HepG2 (cell line): Measurements from ENCODE around the gene LMCD1. TPM values are rescaled to one million over a fixed set of nuclear protein-coding genes. Genes with fewer than 3 reads are reported as not detected.

Source experiments
- ATAC-seq: fragments of 200-7000 bp; cut with Tn5 transposase; 3 replicates; pipeline ENCODE4 v1.9.1; 2020; ENCODE audit warnings: mild to moderate bottlenecking, moderate library complexity
- BruUV-seq: library from RNA; stranded (reverse); fragments of 400-500 nt; replicated peaks from 2 replicates; lab custom pipeline; 2021; lab: Mats Ljungman, UMichigan
- CTCF ChIA-PET: fragments of 300-600 bp; formaldehyde crosslinking; extraction: SDS; loops from one replicate; lab custom pipeline; 2021; ENCODE audit warnings: low total read pairs, inconsistent platforms, low intra/inter-chr PET ratio; lab: Yijun Ruan, JAX
- POLR2A ChIA-PET: fragments of 350-600 bp; sonication (Branson Sonifier 250); formaldehyde crosslinking; loops from one replicate; lab custom pipeline; 2020; ENCODE audit warnings: antibody characterized with exemption, inconsistent platforms; lab: Yijun Ruan, JAX
- DNase-seq: peaks from one replicate; pipeline ENCODE4 v3.0.0-alpha.2; 2015; ENCODE audit warnings: low spot score
- FAIRE-seq: peaks from 3 replicates; lab custom pipeline; 2011; peaks lifted over from hg19 to GRCh38; lab: Jason Lieb, UNC
- H2AFZ ChIP-seq: one replicate; pipeline ENCODE4 v1.6.1; 2011; ENCODE audit warnings: low read length, inconsistent platforms
- H3K27ac ChIP-seq: fragments of 300-600 bp; 3 replicates; pipeline ENCODE4 v1.8.0; 2011; ENCODE audit warnings: mixed run types, mild to moderate bottlenecking, mixed read lengths, low read length, inconsistent platforms; ENCODE audit not compliant: insufficient read depth; ENCODE audit errors: extremely low read length
- H3K27me3 ChIP-seq, 2 experiments: fragments of 200-600 bp in 1 of 2; 2 replicates in 1 of 2; 3 replicates in 1 of 2; pipeline versions ENCODE4 v1.6.0 to v1.8.0; 2011; ENCODE audit warnings: low read length in 2 of 2, mild to moderate bottlenecking in 2 of 2, moderate library complexity in 2 of 2, inconsistent platforms in 1 of 2; ENCODE audit not compliant: insufficient read depth in 2 of 2, control insufficient read depth in 1 of 2
- H3K36me3 ChIP-seq, 2 experiments: fragments of 200-600 bp in 1 of 2; replicated peaks in 1 of 2; 2 replicates in 1 of 2; 3 replicates in 1 of 2; pipeline versions ENCODE4 v1.5.1 to v1.8.0; 2011; ENCODE audit warnings: low read length in 2 of 2, inconsistent platforms in 1 of 2; ENCODE audit not compliant: insufficient read depth in 2 of 2, control insufficient read depth in 1 of 2
- H3K4me1 ChIP-seq: 2 replicates; pipeline ENCODE4 v1.5.1; 2012; ENCODE audit warnings: low read length, inconsistent platforms; ENCODE audit not compliant: insufficient read depth
- H3K4me2 ChIP-seq: 2 replicates; pipeline ENCODE4 v1.6.0; 2011; ENCODE audit warnings: low read depth, low read length, inconsistent platforms
- H3K4me3 ChIP-seq, 3 experiments: fragments of 200-600 bp in 1 of 3; sonication (generic), shearing (Covaris generic) in 1 of 3; replicated peaks in 1 of 3; 2 replicates each; pipeline ENCODE4 v1.5.1; 2011 to 2016; ENCODE audit warnings: low read length in 3 of 3, inconsistent platforms in 2 of 3, low read depth in 2 of 3, mild to moderate bottlenecking in 2 of 3, control low read depth in 1 of 3, mixed read lengths in 1 of 3; ENCODE audit not compliant: insufficient read depth in 1 of 3
- H3K79me2 ChIP-seq: one replicate; pipeline ENCODE4 v1.6.1; 2011; ENCODE audit warnings: low read length, inconsistent platforms; ENCODE audit not compliant: insufficient read depth
- H3K9ac ChIP-seq: 2 replicates; pipeline ENCODE4 v1.6.0; 2011; ENCODE audit warnings: mild to moderate bottlenecking, low read depth, low read length, inconsistent platforms; ENCODE audit not compliant: insufficient read depth
- H3K9me3 ChIP-seq: 2 replicates; pipeline ENCODE4 v1.5.1; 2012; ENCODE audit warnings: mild to moderate bottlenecking, low read length
- H4K20me1 ChIP-seq: 2 replicates; pipeline ENCODE4 v1.6.0; 2011; ENCODE audit warnings: inconsistent platforms, mild to moderate bottlenecking, low read length, moderate library complexity; ENCODE audit not compliant: insufficient read depth
- ARNT ChIP-seq: fragments of 450-650 bp; IDR thresholded peaks from 2 replicates; pipeline ENCODE4 v1.6.1; 2017
- ATAD3A ChIP-seq: sonication (generic); formaldehyde crosslinking; IDR thresholded peaks from 2 replicates; pipeline ENCODE4 v1.4.0; 2020; ENCODE audit warnings: missing genetic modification reagents
- DNMT3B ChIP-seq: conservative IDR thresholded peaks from 2 replicates; pipeline ENCODE4 v1.6.1; 2016; ENCODE audit warnings: missing biosample characterization, control low read depth
- FOXK1 ChIP-seq: sonication (generic); formaldehyde crosslinking; IDR thresholded peaks from 2 replicates; pipeline ENCODE4 v1.4.0; 2020; ENCODE audit warnings: low read depth, missing genetic modification reagents, borderline replicate concordance
- GTF2F1 ChIP-seq: fragments of 150-350 bp; IDR thresholded peaks from 2 replicates; pipeline ENCODE4 v1.6.1; 2014; ENCODE audit warnings: low read length
- HHEX ChIP-seq: IDR thresholded peaks from 2 replicates; pipeline ENCODE4 v1.6.1; 2016; ENCODE audit warnings: control low read depth
- HNRNPUL1 ChIP-seq: fragments of 200-400 bp; formaldehyde crosslinking; IDR thresholded peaks from 2 replicates; pipeline ENCODE4 v1.6.1; 2017; ENCODE audit warnings: low read depth, mild to moderate bottlenecking, low read length, moderate library complexity
- IKZF5 ChIP-seq: IDR thresholded peaks from 2 replicates; pipeline ENCODE4 v1.6.1; 2018; ENCODE audit warnings: missing genetic modification reagents, mild to moderate bottlenecking, missing compliant biosample characterization
- MYC ChIP-seq: sonication (generic); formaldehyde crosslinking; IDR thresholded peaks from 2 replicates; pipeline ENCODE4 v1.9.0; 2021; ENCODE audit warnings: missing genetic modification reagents, borderline replicate concordance
- PLRG1 ChIP-seq: fragments of 450-650 bp; conservative IDR thresholded peaks from 2 replicates; pipeline ENCODE4 v1.6.1; 2016
- SOX5 ChIP-seq: IDR thresholded peaks from 2 replicates; pipeline ENCODE4 v1.6.1; 2016; ENCODE audit warnings: borderline replicate concordance
- ZBTB39 ChIP-seq: sonication (generic); formaldehyde crosslinking; IDR thresholded peaks from 2 replicates; pipeline ENCODE4 v1.5.0; 2020; ENCODE audit warnings: missing genetic modification reagents
- ZBTB44 ChIP-seq: sonication (generic); formaldehyde crosslinking; IDR thresholded peaks from 2 replicates; pipeline ENCODE4 v1.4.0; 2020; ENCODE audit warnings: missing genetic modification reagents
- ZNF20 ChIP-seq: sonication (generic); formaldehyde crosslinking; IDR thresholded peaks from 2 replicates; pipeline ENCODE4 v1.4.0; 2020; ENCODE audit warnings: mild to moderate bottlenecking, moderate library complexity, missing genetic modification reagents
- ZNF503 ChIP-seq: sonication (generic); formaldehyde crosslinking; IDR thresholded peaks from 2 replicates; pipeline ENCODE4 v1.4.0; 2020; ENCODE audit warnings: missing genetic modification reagents
- ZNF800 ChIP-seq: sonication (generic); formaldehyde crosslinking; IDR thresholded peaks from 2 replicates; pipeline ENCODE4 v1.4.0; 2020; ENCODE audit warnings: missing genetic modification reagents
- ZSCAN20 ChIP-seq: sonication (generic); formaldehyde crosslinking; IDR thresholded peaks from 2 replicates; pipeline ENCODE4 v1.4.0; 2020; ENCODE audit warnings: missing genetic modification reagents, mild to moderate bottlenecking, borderline replicate concordance
- WGBS: methylation state at CpG from one replicate; pipeline ENCODE4 v1.1.6; 2017; ENCODE audit warnings: low lambda C conversion rate; 5-methylcytosine and 5-hydroxymethylcytosine counted together
- in situ Hi-C: cut with HindIII; loops from 2 replicates; pipeline ENCODE4 v1.10.0; 2017; ENCODE audit warnings: low pct_unique_long_range_greater_than_20kb; ENCODE audit not compliant: extremely low pct_ligation_motif_present
- intact Hi-C: fragments of 100-400 bp; cut with micrococcal nuclease; formaldehyde crosslinking; loops from one replicate; pipeline ENCODE4 v1.10.0; 2022; ENCODE audit not compliant: unreplicated experiment
- polyA plus RNA-seq, 8 experiments: library from polyadenylated mRNA; depleted of rRNA in 3 of 8; stranded (reverse) in 7 of 8; unstranded in 1 of 8; fragments of >200 nt; fragmentation: Illumina TruSeq in 4 of 8; extraction: Trizol in 4 of 8; gene quantifications; 2 replicates each; pipeline versions ENCODE4 v1.2.1 to v1.2.3, GENCODE V29; 2011 to 2016; ENCODE audit warnings: low read depth in 4 of 8, missing spikeins in 1 of 8, mixed read lengths in 1 of 8; ENCODE audit not compliant: insufficient read depth in 1 of 8
- total RNA-seq, 5 experiments: library from RNA; depleted of rRNA; stranded (reverse); fragments of >200 nt; fragmentation: Illumina TruSeq; extraction: Trizol; gene quantifications; 2 replicates each; pipeline ENCODE4 v1.2.3, GENCODE V29; 2016; ENCODE audit warnings: low read depth in 1 of 5

LMCD1 gene
- total and polyA plus RNA-seq, 2 of the 13 experiments (the other 11 are each of a cell fraction or from before 2014, with no cell fraction given): 6.2 to 7.1 TPM

GRCh38 chr3:8518138-8518537 is 16.5 kb downstream of the LMCD1 start:
- 91% methylated on average over 2 of the region's 2 CpGs for WGBS
- no peak for FAIRE-seq
- ATAC-seq: no peak
- H3K9me3 ChIP-seq: no peaks in the 10 kb centered on the region
- H2AFZ ChIP-seq: no peak overlapping the region
- no peak overlapping the region for H3K27ac ChIP-seq
- H3K27me3 ChIP-seq: no peaks in the 10 kb centered on the region
- peaks cover 1 to 5% of the 10 kb centered on the region in 2 experiments; a peak in 4 of 5 replicates for H3K36me3 ChIP-seq
- ChIA-PET CTCF (no interaction called here), POLR2A (no interaction called here)
- intact Hi-C loops (no loop called here), in situ Hi-C loops (no loop called here)
- no peak overlapping the region for H3K9ac ChIP-seq
- no peaks in the 10 kb centered on the region for H3K79me2 ChIP-seq
- no peaks in the 10 kb centered on the region for H3K4me1 ChIP-seq
- no peak for DNase-seq
- H4K20me1 ChIP-seq: no peaks in the 10 kb centered on the region
- H3K4me2 ChIP-seq: no peak overlapping the region
- no TSS peak for BruUV-seq
- H3K4me3 ChIP-seq: no peak overlapping the region
- TF ChIP-seq ZSCAN20 (CRISPR knock-in tag): no peak
- no peak for TF ChIP-seq GTF2F1
- TF ChIP-seq HNRNPUL1: no peak
- TF ChIP-seq SOX5 (CRISPR knock-in tag): no peak
- TF ChIP-seq ZNF800: no peak
- no peak for TF ChIP-seq ZNF503
- no peak for TF ChIP-seq DNMT3B (CRISPR knock-in tag)
- no peak for TF ChIP-seq ARNT
- no peak for TF ChIP-seq MYC (CRISPR knock-in tag)
- no peak for TF ChIP-seq ATAD3A
- TF ChIP-seq PLRG1: no peak
- no peak for TF ChIP-seq IKZF5 (CRISPR knock-in tag)
- TF ChIP-seq ZNF20 (CRISPR knock-in tag): no peak
- TF ChIP-seq ZBTB39 (CRISPR knock-in tag): no peak
- TF ChIP-seq FOXK1 (CRISPR knock-in tag): no peak
- TF ChIP-seq HHEX (CRISPR knock-in tag): no peak
- TF ChIP-seq ZBTB44 (CRISPR knock-in tag): no peak
